ENCODE results near the gene SRF.

SRF gene

DNA sequence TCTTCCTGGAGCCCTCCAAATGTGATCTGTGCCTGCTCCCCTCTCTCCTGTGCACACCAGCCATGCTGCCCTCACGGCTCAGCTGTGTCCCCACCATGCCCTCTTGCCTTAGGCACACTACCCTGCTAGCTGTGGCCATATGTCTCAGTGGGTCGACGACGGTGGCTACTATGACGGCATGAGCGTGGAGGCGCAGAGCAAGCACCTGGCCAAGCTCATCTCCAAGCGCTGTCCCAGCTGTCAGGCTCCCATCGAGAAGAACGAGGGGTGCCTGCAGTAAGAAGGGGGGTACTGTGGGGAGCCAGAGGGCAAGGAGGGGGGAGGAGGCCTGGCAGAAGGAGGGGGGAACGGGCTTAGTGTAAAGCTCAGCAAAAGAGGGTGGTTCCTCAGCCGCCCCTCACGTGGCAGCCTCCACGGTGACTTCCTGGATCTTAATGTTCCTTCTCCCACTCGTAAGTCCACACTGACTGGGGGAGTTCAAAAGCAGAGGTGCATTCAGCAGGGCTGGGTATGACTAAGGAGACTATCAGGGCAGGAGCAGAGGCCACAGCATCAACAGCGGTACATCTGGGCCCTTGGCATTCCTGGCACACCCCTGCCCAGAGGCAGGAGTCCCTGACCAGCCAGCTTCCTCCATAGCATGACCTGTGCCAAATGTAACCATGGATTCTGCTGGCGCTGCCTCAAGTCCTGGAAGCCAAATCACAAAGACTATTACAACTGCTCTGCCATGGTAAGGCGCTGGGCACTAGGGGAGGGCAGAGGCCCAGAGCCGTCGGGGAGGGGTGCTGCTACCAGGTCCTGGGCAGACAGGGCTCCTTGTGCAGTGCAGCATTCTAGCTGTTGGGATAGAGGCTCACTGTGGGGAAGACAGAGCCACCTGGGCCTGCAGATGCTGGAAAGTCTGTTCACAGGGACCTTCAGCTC, 50.2 kb downstream of the SRF start:
- TF ChIP-seq, protein P1, sequence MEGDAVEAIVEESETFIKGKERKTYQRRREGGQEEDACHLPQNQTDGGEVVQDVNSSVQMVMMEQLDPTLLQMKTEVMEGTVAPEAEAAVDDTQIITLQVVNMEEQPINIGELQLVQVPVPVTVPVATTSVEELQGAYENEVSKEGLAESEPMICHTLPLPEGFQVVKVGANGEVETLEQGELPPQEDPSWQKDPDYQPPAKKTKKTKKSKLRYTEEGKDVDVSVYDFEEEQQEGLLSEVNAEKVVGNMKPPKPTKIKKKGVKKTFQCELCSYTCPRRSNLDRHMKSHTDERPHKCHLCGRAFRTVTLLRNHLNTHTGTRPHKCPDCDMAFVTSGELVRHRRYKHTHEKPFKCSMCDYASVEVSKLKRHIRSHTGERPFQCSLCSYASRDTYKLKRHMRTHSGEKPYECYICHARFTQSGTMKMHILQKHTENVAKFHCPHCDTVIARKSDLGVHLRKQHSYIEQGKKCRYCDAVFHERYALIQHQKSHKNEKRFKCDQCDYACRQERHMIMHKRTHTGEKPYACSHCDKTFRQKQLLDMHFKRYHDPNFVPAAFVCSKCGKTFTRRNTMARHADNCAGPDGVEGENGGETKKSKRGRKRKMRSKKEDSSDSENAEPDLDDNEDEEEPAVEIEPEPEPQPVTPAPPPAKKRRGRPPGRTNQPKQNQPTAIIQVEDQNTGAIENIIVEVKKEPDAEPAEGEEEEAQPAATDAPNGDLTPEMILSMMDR (IDR thresholded peaks at IDR 0.05) = no peak

DNA sequence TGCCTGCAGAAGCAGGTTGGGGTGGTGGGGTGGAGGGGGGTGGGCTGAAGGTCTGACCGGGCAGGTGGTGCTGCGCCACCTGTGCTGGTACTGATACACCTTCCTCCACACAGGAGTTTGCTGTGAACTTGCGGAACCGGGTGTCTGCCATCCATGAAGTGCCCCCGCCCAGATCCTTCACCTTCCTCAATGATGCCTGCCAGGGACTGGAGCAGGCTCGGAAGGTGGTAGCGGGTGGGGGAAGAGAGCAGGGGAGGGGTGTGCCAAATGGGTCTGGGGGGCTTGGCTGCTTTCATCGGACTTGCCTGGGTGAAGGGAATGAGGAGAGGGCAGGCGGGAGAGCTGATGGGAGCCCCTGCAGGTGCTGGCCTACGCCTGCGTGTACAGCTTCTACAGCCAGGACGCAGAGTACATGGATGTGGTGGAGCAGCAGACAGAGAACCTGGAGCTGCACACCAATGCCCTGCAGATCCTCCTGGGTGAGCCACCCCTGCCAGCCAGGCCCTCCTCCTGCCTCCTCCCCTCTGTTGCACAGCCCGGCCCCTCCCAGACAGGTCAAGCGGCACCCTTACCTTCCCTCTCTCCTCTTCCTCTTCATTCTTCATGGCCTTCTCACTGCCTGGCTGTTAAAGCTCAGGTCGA, 51.5 kb downstream of the SRF start:
- TF ChIP-seq, protein P1 (IDR thresholded peaks at IDR 0.05) = no peak

DNA sequence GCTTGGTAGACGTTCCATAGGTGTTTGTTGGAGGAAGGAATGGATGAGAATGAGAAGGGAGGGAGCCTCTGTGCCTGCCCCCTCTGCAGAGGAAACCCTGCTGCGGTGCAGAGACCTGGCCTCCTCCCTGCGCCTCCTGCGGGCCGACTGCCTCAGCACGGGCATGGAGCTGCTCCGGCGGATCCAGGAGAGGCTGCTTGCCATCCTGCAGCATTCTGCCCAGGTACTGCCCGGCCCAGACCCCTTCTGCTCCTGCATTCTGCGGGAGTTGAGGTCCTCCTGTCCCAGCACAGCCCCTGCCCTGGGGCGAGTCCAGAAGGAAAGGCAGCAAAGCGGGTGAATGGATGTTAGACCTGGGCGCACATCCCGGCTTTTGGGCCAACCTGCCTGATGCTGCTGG, 52.1 kb downstream of the SRF start:
- TF ChIP-seq, protein P1 (IDR thresholded peaks at IDR 0.05) = no peak

GRCh38 chr6:43226192-43226851, 55.3 kb downstream of the SRF start:
- TF ChIP-seq, protein P1 (IDR thresholded peaks at IDR 0.05) = no peak

DNA sequence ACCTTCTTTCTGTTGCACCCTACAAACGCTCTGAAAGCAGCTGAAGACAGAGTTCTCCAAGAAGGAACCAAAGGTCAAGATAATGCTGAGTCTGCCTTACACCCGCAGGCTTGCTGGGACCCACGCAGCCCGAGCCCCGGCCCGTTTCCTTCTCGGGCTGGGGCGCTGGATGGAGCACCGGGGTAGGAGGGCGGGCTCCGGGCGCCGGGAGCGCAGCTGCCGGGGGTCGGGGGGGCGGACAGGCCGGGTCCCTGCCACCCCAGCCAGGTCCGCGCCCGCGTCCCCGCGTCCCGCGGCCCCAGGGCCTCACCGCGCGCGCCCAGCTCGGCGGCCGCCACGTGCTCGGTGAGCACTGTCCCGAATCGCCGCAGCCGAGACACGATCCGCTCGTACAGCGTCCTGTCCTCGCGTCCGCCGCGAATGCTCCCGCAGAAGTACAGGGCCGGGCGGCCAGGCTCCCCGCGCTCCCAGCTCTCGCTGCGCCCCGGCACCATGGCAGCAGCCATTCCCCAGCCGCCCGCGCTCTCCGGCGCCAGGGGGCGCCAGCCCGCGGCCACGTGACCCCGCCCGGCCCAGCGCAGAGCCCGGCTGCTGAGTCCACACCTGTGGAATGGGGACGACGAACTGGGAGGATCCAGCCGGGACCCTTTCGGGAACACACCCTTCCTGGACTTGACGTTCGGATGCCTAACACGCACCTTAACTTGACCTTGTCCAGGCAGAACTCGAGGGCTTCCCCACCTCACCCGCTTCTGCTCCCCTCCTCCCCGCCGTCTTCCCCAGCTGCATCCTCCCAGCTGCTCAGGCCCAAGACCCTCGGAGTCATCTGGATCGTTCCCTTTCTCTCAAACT, 58.1 kb downstream of the SRF start, which contains the start of gene DNPH1:
Gene DNPH1, minus strand, starts transcription at position 531 of the 852 bp plus-strand sequence. Its CDS starts 25 bp downstream, at position 506.
- TF ChIP-seq, protein P1 (IDR thresholded peaks at IDR 0.05) = peak; percentile 84

GRCh38 chr6:43229803-43230620, 58.9 kb downstream of the SRF start:
- TF ChIP-seq, protein P1 (IDR thresholded peaks at IDR 0.05) = no peak

Data from LNCAP (cell line).